DMS 273 (cell line): ENCODE data around the gene PAX5.

Experiments used
- DNase-seq: peaks from one replicate; lab custom pipeline; 2025; ENCODE audit not compliant: unreplicated experiment; lab: John Stamatoyannopoulos, UW

PAX5 gene

GRCh38 chr9:36864491-36865410 is 169.3 kb downstream of the PAX5 start:
- DNase-seq, result no peak

DNA sequence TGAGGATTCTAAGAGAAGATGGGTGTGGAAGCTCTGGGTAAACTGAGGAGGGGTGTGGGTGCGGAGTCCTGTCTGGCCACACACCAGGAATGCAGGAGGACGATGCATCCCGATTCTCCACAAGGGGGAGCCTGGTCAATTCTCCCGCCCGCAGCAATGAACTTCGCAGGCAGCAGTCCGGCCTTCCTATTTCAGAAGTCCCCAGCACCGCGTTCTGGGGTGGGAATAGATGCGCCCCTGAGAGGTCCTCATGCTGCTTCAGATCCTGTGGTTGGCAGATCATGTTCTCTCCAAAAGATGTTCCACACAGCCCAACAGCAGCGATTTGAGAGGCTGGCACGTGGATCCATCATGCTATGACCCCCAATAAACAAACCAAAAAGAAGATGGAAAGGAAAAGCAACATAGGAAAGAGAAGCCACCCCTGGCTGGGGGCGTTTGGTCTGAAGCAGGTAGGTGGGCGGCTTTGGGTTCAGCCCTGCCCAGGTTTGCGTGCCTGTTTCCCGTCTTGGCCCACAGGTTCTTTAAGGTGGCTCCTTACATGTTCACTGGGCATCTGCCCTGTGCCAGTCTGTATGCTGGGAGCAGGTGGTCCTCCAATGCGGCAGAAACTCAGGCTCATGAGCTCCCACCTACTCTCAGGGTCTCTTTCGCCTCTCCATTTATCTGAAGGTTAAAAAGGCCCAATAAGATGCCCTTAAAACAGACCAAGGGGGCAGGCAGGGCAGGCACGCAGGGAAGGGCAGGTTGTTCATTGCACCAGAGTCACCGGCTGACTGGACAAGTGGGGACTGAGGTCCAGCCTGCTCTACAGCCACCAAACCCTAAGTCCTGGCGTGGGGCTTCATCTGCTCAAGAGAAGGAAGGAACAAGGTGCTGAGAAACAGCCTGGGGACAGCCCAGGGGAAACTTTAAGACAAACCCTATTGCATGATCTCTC is 171.6 kb downstream of the PAX5 start:
- peak; percentile 54 for DNase-seq

DNA sequence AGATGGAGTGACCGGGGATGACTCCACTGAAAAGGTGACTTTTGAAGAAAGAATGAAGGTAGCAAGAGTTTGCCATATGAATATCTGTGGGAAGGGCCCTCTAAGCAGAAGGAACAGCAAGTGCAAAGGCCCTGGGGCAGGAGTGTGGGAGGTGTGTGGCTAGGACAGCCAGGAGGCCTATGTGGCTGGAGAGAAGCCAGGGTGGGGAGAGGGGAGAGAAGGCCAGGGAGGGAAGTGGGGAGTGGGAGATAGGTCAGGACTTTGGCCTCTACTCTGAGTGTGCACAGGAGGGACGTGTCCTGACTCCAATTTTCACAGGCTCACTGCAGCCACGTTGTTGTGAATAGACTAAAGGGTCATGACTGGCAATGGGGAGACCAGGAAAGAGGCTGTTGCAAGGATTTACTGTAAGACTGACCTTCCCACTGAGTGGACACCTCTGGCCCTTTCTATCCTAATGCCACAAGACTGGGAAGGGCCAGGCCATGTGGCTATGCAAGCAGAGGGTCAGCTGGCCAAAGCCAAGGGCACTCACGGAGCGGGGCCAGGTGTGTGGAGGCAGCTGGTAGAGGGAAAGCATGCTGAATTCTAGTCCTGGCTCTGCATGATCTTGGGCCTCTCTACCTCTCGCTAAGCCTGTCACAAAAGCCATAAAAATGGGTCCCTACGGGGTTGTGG is 172.4 kb downstream of the PAX5 start:
- DNase-seq, result no peak

DNA sequence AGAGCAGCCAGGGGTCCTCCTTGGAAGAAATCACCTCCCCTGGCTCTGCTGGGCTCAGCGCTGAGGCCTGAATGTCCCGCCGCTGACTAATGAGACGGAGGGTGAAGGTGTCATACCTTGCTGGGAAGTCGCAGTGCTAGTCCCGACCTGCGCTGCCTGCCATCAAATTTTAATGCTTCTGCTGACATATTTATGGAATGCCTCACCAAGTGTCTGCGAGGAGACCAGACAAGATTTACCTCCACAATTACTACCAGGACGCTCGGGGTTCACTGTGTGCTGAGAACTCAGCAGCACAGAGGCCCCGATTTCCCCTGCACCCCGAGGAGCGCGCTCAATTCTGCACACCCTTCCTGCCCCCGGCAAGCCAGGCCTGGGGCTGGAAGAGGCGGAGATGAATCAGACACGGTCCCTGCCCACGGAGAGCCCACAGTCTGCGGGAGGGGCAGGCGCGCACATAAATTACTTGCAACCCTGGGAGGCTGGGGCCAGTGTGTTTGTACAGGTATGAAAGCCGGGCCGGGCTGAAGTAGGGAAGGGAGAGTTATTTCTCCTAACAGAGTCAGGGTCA is 175.2 kb downstream of the PAX5 start:
- no peak for DNase-seq

DNA sequence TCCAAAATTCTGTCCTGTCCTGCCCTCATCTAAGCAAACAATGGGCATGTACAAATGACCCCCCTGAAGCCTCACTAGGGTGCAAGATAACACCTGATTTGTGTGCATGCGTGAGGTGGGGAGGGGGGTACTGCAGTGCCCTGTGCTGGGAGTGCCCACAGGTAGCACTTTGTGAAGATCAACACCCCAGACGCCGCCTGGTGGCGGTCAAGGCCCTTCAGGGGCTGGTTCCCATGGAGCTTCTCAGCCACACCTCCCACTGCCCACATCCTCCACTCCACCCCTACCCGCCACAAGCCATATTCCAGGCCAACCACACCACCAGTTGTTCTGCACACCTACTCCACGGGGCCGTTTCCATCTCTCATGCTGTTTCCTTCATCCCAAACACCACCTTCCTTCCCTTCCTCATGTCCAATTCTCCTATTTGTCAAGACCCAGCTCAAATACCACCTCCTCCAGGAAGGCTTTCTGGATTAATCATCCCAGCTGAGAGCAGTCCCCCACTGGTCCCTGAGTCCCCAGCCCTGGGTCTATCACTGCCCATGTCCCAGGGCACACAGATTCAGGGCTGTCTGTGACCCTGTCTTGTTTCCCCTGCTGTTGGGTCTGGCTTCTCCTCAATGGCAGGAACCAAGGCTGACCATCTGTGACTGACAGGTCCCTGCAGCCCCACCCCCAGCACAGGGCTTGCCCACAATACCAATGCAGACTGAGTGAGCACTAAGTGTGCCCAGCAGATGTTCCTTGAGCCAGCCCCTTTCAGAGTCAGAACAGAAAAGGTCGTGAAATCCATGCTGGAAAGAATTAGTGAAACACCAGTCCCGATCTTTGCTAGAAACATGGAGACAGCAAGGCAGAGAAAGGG is 178.4 kb downstream of the PAX5 start:
- DNase-seq, result peak; percentile 13

DNA sequence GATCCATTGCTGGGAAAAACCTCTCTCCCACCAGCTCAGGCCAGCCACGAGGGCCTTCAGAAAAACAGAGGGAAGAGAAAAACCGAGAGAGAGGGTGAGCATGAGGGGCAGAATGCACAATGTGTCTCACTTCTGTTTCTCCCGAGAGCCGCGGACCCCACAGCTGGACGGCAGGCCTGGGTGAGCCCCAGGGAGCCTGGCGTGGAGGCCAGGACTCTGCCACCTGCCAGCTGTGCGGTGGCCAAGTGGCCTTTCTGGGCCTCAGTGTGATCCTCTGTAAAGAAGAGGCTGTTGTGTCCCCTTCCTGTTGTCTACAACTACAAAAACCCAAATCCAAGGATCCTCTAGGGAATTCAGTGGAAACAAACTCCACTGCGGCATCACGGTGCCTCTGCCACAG is 179.3 kb downstream of the PAX5 start:
- no peak for DNase-seq

- DNase-seq, result no peak
These were observed 180.0 kb downstream of the PAX5 start for GRCh38 chr9:36854034-36854433.

GRCh38 chr9:36853233-36853632 is 180.8 kb downstream of the PAX5 start:
- no peak for DNase-seq

- DNase-seq, result no peak
These were observed 184.1 kb downstream of the PAX5 start for GRCh38 chr9:36849943-36850342.

DNA sequence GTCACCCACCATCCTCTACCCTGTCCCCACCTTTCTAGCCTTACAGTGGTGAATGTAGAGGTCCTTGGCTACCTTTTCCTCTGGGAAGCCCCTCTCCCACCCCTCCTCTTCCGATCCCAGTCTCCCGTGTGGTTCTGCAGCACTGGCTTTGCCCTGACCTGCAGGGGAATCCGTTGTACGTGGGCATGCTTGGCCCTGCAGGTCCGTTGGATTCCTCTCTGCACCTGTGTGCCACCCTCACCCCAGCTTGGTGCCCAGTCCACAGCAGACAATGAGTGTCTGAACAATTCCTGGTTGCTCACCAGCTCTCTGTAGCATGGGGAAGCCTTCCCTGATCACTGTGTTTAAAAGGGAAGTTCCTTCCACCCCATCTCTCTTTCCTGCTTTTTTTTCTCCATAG is 185.1 kb downstream of the PAX5 start:
- DNase-seq, result no peak

DNA sequence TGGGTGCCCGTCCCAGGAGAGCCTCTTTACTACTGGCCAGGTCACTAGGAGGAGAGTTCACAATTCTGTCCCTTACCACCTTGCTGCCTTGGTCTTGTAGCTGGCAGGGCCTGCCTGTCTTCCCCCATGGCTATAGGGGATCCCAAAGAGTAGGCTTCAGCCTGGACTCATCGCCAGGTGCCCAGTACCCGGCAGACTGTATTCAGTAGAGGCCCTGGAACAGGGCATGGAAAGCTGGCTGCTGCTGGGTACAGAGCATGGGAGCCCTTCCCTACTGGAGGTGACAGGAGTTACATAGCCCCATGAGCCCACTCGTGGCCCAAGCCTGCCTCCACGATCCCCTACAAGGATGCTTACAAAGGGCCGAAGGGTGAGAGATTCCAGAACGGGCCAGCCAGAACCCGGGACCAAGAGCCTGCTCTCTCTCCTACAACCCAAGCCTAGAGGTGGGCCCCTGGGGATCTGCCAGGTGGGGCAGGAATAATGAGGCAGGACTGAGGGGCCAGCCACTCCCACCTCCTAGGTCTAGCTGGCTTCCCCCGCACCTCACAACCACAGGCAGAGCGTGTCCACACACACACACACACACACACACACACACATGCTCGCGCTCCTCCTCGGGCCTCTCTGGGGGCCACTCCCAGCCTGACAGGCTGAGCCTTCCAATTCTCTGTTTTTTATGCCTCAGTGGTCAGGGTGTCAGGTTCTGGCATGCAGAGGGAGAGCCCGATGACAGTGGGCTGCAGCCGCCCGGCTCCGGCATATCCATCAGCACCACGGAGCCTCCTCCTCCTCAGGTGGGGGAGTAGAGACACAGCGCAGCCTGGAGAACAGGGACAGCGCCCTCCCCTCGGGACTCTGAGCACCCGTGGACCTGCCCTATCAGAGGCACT is 186.0 kb downstream of the PAX5 start:
- peak; percentile 56 for DNase-seq

DNA sequence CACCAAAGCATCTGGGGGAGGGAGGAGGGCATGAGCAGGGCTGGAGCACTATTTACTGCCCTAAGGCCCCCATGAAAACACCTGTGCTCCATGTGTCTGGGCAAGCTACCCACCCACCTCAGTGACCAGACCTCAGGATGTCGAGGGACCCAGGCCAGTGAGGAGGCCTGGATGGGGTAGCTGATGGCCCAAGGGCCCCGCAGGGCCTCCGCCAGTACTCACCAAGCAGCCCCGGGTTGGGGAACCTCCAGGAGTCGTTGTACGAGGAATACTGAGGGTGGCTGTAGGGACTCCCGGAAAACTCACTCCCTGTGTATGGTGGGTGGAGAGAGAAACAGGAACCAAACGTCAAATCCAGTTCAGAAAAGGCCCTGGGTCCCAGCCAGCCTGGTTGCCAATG is 187.4 kb downstream of the PAX5 start:
- no peak for DNase-seq

- no peak for DNase-seq
These were observed 188.2 kb downstream of the PAX5 start for GRCh38 chr9:36845844-36846243.

GRCh38 chr9:36844961-36845360 is 189.1 kb downstream of the PAX5 start:
- DNase-seq, result no peak

- no peak for DNase-seq
These were observed 190.1 kb downstream of the PAX5 start for GRCh38 chr9:36843964-36844363.

DNA sequence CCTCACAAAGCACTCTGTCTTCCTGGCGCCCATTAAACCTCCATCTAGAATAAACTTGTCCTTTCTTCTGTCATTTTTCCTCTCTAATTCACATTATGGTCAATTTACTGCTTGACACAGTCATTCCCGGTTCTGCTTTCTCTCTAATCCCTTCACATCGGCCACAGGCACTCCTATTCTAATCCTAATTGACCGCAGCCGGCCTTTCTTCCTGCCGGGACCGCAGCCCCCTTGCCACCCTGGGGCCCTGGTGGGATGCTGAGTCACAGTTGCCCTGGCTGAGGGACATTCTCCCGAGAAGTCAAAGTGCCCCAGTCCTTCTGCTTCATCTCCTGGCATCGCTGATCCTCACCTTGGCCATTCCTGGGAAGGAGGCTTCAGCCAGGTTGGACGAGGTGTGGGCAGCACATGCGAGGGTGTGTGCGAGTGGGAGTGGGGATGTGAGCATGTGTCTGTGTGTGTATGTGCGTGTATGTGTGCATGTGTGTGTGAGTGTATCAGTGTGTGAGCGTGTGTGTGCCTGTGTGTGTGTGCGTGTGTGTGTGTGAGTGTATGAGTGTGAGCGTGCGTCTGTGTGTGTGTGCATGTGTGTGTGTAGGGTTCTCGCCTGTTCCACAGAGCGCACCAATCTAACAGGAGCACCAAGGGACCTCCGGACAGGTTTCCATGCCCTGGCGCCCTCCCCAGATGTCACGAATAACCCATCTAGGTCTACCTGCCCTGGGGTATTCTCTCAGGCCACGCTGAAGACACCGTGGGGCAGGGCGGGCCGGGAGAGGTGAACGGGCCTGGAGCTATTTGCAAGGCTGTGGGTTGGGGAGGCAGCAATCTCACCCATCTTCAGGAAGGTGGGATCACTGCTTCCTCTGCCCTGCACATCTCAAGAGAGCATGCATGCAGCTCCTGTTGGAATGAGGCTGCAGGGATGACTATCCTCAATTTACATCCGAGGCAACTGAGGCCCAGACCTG is 191.2 kb downstream of the PAX5 start:
- DNase-seq, result no peak

DNA sequence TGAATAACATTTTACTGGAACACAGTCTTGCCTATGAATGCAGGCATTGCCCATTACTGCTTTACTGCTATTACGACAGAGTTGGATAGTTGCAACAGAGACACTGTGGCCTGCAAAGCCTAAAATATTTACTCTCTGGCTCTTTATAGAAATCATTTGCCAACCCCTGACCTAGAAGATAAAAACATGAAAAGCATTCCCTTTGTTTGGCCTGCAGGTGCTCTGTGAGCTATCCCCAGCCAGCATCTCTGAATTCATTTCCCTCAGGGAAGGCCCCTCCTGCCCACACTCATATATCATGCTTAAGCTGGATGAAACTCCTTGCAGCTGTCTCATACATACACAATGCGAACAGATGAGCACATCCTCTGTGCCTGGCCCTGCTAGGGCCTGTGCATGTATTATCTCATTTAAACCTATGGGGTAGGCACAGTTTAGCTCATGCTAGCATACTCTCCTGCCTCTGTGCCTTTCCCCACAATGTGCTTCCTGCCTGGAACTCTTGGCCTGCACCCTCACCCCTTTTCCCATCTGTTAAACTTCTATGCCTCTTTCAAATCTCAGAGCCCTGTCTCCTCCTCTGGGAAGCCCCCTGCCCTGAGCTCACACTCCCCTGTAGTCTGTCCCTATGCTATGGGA is 193.1 kb downstream of the PAX5 start:
- DNase-seq, result no peak
